Endometrium (tissue), 2 donors: ENCODE measurements around the gene ST6GALNAC4.

Experiments
- FAIRE-seq: peaks from 2 replicates; lab custom pipeline; 2012; peaks lifted over from hg19 to GRCh38; lab: Jason Lieb, UNC
- donor health status: control.
- donor health status: control.

Gene ST6GALNAC4

GRCh38 chr9:127929625-127929979 is 12.8 kb upstream of the ST6GALNAC4 start:
- no peak for FAIRE-seq

DNA sequence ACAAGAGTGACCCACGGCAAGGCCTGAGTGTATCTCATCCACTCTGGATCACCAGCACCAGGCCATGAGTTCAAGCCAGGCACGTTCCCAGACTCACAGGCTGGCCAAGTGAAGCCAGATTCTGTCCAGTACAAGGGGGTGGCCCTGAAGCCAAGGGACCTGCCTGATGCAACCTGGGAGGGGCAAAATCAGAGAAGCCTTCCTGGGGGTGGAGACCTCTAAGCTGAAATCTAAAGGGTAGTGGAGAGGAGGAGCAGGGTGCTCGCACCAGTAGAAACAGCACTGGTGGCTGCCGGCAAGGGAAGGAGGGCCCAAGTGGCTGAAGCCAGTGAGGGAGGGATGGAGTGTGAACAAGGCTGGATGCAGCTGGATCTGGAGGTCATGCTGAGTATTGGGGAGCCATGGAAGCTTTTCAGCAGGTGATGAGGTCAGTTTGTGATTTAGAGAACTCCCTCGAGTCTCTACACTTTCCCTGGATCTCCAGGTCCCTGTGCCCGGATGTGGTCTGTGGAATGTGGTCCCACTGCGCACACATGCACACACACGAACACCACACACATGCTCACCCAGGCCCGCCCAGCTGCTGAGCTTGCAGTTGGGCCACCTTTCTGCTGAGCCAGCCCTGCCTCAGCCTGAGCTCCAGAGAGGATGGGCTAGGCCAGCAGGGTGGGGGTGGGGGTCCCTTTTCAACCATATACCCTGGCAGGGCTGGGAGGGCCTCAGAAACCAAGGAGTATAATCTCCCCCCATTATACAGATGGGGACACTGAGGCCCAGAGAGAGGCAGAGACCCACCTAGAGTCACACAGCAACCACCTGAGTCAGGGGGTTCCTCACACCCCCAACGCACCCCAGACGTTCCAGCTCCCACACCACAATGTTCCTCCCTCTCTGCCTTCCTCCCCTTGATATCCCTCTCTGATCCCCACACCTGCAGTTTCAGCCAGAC is 12.1 kb upstream of the ST6GALNAC4 start:
- FAIRE-seq, result no peak

GRCh38 chr9:127927988-127928675 is 11.3 kb upstream of the ST6GALNAC4 start:
- FAIRE-seq, result no peak

DNA sequence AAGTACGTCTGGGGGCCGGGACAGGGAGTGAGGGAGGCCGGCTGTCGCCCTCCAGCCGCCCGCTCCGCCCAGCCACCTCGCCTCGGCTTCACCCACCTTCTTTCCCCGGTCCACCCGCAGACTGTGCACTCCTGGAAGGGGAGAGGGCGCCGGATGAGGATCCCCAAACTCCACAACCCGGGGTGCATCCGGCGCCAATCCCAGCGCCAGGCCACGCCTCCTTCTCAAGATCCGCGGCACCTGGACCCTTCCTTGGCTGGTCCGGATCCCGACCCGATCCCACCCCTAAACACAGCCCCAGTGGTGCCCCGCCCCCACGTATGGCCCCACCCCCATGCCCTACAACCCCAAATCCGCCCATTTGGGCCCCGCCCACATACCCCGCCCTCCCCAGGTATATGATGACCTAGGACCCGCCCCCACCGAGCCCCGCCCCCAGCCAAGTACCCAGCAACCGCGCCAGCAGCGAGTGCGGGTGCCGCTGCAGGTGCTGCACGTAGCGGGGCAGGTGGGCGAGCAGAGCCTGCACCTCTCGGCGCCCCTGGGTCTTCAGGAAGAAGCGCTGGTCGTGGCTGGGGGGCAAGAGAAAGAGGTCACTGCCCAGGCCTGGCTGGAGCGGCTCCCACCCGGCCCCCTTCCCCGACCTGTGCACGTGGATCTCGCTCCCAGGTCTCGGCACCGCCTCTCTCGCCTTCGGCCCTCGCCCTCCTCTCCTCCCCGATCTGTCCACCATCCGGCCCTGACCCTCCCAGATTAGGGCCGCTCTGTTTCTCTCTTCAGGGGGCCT is 10.6 kb upstream of the ST6GALNAC4 start:
- FAIRE-seq, result no peak

- FAIRE-seq, result no peak
Measured at GRCh38 chr9:127926906-127927200, 10.0 kb upstream of the ST6GALNAC4 start.

- FAIRE-seq, result no peak
Measured at GRCh38 chr9:127925959-127926905, 9.4 kb upstream of the ST6GALNAC4 start.

GRCh38 chr9:127924736-127925444 is 8.0 kb upstream of the ST6GALNAC4 start:
- FAIRE-seq, result no peak

DNA sequence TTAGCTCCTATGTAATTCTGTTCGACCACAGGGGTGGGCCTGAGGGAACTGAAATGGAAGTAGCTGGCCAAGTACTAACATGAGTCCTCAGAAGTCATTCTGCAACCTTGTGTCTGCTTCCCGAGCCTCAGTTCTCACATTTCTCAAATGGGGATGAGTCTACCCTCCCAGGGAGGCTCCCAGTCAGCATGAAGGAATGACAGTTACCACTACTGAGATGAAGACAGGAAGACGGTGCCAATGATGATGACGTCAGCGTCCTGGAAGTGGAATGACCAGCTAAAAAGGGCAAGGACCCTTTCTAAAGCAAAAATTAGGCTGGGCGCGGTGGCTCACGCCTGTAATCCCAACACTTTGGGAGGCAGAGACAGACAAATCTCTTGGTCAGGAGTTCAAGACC is 6.9 kb upstream of the ST6GALNAC4 start:
- FAIRE-seq, result no peak

DNA sequence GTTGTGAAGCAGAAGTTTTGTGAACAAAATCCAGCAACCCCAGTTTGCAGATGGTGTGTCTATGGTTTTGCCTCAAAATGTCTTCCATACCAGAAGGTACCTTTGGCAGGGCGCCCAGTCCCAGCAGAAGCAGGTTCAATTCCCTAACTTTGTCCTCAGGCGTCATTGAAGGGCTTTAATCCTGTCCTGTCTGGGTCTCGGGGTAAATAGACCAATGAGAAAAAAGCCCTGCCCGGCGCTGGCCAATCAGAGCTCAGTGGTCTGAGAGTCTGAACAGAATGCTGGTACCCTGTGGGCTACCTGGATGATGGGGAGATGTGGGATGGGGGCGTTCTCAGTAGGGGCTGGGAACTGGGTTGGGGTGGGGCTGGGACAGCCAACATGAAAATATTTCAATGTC is 6.2 kb upstream of the ST6GALNAC4 start:
- no peak for FAIRE-seq

DNA sequence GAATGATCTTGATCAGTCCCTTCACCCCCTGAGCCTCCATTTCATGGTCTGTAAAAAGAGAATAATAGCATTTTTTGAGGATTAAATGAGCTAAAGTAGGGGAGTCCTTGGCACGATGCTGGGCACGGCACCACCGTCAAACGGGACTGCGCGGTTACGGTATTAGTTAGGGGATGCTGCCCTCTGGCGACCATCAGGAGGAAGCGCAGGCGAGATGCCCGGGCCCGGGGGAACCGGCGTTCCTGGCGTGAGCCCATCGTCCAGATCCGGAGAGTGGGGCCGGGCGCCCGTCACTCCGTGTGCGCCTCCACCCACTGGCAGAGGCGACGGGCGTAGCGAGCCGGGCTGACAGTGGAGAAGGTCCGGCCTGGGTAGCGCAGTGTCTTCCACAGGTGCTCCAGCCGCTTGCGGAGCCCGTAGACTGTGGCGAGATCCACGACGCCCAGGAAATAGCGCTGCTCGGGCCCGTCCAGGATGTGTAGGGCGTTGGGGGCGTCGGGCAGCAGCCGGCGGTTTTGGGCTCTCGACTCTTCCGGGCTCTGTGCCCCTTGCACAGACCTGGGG is 4.8 kb upstream of the ST6GALNAC4 start:
- no peak for FAIRE-seq

DNA sequence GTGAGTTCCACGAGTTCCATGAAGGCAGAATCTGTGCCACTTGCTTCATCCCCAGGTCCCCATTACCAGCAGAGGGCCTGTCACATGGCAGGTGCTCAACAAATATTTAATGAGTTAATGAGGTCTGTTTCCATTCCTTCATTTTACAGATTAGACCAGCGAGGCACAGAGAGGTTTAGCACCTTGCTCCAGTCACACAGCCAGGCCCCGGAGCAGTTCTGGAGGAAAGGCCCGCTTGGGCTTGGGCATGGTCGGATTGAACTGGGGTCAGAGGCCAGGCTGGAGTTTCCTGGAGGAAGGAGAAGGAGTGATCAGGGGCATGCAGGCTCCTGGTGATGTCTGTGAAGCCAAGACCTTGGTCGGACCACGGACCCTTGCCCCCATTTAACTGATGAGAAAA is 4.0 kb upstream of the ST6GALNAC4 start:
- no peak for FAIRE-seq

DNA sequence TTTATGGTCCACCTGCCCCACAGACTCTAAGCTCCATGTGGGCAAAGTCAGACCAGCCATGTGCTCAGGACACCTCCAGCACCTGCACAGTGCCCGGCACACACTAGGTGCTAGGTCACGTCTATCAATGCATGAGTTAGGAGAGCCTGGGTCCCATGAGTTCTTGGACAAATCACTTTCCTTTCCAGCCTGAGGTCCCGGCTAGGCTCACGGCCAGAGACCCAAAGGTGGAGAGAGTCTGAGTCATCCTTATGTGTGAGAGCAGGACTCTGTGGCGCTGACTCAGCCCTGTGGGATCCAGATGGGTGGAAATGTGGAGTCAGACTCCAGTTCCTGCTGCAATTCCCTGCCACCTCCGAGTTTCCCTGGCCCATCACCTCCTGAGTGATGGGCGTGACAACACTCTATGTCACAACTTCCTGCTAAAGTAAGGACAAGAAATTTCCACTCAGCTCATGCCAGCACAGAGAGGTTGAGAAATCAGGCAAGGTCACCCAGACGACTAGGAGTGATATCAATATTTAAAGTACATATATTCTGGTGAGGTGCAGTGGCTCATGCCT is 2.5 kb upstream of the ST6GALNAC4 start:
- no peak for FAIRE-seq

- FAIRE-seq, result no peak
Measured at GRCh38 chr9:127918183-127919107, 1.6 kb upstream of the ST6GALNAC4 start.

GRCh38 chr9:127917603-127918002 is 762 bp upstream of the ST6GALNAC4 start:
- no peak for FAIRE-seq

DNA sequence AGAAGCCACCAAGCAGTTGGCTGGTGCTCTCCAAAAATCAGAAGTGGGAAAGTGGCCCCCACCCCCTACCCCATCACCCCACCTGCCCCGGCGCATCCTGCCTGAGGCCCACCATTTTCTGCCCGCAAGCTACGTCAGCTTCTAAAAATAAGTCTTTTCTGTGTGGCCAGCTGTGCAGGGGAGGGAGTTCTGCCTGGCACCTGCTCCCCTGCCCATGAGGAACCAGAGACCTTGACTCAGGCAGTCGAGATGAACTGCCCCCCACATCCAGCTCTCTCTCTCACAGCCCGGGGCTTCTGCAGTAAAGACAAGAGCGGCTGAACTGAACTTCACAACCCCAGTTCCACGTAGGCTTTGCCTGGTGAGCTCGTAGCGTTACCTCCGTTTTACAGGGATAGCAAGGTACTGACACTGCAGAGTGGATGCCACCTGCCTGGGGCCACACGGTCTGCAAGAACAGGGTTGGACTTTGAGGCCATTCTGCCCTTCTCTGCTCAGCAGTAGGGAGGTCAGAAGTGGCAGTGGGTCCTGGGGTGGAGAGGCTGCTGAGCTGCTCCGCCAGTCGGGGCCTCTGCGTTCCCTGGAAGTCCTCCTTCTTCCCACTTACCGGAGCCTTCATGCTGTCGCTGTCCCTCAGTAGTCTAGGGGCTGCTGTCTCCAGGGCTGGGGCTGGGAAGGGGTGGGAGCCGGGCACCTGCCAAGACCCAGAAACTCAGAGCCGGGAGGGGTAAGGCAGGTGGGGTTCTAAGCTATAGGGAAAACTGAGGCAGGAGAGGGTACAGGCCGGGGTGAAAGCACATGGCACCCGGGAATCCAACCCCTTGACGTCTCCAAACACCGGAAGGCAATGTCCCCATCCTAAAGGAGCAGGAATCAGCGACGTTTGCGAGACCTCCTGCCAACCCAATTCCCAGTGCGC is 781 bp downstream of the ST6GALNAC4 start:
- no peak for FAIRE-seq

DNA sequence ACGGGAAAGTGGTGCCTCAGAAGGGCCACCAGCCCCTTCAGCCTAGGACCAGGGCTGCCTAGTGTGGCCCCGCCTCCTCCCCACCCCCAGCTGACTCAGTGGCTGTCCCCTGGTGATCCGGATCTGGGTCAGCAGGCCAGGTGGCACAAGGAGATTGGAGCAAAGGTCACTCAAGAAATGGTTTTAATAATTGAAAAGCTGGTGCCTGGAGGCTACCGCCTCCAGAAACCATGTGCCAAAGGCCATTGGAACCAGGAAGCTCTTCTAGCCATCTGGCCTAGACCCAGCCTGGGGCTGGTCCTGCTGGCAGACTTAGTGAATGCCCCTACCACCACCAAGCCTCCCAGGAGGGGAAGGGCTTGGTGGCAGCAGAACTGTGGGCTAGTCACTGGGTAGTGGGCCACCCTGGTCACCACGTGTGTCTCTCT is 1.5 kb downstream of the ST6GALNAC4 start:
- no peak for FAIRE-seq

- no peak for FAIRE-seq
Measured at GRCh38 chr9:127913682-127914081, 3.2 kb downstream of the ST6GALNAC4 start.

- FAIRE-seq, result no peak
Measured at GRCh38 chr9:127912882-127913281, 4.0 kb downstream of the ST6GALNAC4 start.
